Superior temporal gyrus (tissue), 1 donor: ENCODE data around the gene CHN1.

ENCODE experiments used
- DNase-seq: peaks from one replicate; pipeline ENCODE4 v3.0.0-alpha.2; 2016; ENCODE audit errors: extremely low spot score

The CHN1 gene

GRCh38 chr2:175010848-175011254 lies 5.7 kb upstream of the CHN1 start:
- DNase-seq = no peak

GRCh38 chr2:175009917-175010621 lies 4.9 kb upstream of the CHN1 start:
- no peak for DNase-seq

- DNase-seq = no peak
These were observed 3.8 kb upstream of the CHN1 start for GRCh38 chr2:175008801-175009495.

DNA sequence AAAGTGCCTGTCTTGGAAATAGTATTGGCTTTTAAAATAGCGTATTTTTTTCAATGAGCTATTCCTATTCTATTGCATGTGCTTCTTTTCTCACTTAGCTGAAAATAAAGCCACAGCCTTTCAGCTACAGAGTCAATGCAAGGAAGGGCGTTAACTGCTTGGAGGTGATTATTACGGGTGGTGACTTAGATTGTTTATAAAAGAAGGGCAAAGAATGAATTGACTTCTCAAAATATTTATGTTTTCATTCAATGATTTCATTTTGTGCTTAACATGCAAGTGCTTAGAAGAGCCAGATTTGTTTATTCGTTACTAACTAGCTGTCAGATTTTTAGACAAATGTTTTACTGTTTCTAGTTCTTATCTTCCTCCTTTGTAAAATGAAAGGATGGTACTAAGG lies 2.8 kb upstream of the CHN1 start:
- DNase-seq = no peak

GRCh38 chr2:175007510-175007909 lies 2.3 kb upstream of the CHN1 start:
- DNase-seq = no peak

GRCh38 chr2:175006281-175006680 lies 1.1 kb upstream of the CHN1 start:
- no peak for DNase-seq

DNA sequence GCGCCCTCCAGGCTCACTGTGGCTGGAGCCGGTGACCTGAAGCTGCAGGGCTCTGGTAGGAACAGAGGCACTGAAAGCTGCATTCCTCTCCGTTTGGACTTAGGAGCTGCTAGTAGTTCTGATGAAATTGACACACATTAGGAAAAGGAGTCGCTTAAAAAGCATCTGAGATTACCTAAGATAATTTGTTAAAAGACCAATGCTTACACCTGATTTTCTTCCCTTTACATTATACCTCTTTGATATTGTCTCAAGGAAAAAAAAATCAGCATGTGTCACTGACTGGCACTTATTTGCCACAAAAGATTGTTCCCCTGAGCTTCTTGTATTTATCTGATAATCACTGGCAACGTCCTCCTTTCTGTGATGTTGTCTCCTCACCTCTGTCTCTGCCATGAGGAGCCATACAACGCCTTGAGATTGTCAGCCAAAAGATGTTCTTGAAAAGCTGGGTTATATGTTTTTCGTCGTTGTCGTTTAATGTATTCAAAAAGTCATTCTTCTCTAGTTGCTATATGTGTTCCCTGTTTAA lies 618 bp upstream of the CHN1 start:
- DNase-seq = peak; percentile 56

DNA sequence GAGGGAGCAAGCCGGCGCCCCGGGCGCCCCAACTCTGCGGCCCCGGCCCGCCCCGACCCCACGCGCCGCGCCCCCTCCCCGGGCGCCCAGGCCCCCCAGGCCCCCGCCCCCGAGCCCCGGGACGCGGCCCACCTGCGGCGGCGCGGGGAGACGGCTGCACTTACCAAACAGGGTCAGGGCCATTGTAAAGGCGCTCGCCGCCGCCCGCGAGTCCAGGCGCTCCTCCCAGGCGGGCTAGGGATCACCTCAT lies 526 bp downstream of the CHN1 start:
- no peak for DNase-seq

GRCh38 chr2:175003875-175004729 lies 1.1 kb downstream of the CHN1 start:
- DNase-seq = peak; percentile 65

- no peak for DNase-seq
These were observed 2.5 kb downstream of the CHN1 start for GRCh38 chr2:175002547-175003274.

GRCh38 chr2:175001566-175001965 lies 3.6 kb downstream of the CHN1 start:
- DNase-seq = no peak

GRCh38 chr2:174997110-174997509 lies 8.1 kb downstream of the CHN1 start:
- no peak for DNase-seq

GRCh38 chr2:174996622-174997021 lies 8.6 kb downstream of the CHN1 start:
- no peak for DNase-seq

DNA sequence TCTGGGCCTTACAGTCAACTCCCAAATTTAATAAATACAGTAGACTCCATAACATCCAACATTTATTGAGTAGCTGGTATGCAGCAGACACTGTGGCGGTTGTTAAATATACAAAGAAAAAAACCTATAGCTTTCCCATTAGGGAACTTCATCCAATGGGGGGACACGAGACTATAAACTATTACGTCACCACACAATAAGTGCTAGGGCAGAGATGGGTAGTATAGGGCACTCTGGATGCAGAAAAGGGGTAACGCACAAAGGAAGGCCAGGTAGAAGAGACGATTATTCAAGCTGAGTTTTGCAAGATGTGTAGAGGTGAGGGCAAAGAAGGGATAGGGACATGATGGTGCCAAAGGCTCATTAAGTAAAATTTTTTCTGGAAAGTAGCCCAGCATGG lies 10.8 kb downstream of the CHN1 start:
- DNase-seq = no peak

DNA sequence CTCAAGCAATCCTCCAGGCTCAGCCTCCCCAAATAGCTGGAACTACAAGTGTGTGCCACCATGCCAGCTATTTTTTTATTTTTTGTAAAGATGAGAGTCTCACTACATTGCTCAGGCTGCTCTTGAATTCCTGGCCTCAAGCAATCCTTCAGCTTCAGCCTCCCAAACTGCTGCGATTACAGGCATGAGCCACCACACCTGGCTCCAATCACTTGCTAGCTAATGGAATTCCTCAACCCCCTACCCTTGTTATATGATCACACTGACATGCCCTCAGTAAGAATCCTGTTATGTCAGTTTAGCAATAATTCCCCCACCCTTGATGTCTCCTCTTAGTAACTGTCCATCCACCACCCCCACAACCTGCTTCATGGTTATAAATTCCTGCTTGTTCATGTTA lies 12.3 kb downstream of the CHN1 start:
- no peak for DNase-seq

DNA sequence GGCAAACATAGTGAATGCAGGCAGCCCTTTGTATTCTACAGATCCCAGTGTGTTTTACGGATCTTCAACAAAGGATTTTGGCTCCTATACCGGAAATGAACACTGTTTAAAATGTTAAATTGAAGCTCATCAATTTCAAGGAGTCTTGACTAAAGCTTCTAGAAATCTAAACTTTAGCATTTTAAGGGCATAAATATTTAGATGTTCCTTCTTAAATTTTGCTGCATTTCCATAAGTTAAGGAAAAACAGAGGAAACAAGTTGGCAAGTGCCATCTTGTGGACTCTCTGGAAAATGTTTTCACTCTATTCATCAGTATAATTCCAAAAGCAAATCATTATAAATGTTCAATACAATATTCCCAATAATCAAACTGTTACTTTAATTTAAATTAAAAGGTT lies 19.6 kb downstream of the CHN1 start:
- DNase-seq = peak; percentile 84

DNA sequence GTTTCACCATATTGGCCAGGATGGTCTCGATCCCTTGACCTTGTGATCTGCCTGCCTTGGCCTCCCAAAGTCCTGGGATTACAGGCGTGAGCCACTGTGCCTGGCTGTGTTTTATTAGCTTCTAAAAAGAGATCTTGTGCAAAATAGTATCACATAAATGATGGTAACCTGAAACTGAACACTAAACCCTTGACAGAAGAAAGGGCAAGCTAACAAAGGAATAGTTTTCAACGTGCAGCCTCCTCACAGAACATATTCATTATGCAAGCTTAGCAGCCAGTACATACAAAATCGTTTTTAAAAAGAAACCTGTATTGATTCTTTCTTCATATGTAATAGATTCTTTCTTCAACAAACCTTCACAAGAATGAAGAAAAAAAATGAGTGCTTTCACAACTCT lies 20.6 kb downstream of the CHN1 start:
- DNase-seq = no peak

DNA sequence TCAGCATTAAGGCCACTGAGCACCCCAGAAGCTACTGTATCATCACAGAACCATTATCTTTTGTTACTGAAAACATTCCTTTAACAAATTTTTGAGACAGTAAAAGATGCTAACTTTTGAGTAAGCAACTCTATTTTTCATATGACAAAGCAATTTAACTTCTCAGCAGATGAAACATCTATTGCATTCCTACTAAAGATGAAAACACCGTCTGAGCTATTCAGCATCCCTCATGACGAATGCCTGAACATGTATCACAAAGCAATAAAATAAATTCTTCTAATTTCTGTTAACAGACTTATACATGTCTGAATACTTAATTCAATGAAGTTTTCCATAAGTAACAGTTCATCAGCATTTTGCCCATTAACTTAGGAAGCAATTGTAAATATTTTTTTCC lies 23.9 kb downstream of the CHN1 start:
- no peak for DNase-seq

DNA sequence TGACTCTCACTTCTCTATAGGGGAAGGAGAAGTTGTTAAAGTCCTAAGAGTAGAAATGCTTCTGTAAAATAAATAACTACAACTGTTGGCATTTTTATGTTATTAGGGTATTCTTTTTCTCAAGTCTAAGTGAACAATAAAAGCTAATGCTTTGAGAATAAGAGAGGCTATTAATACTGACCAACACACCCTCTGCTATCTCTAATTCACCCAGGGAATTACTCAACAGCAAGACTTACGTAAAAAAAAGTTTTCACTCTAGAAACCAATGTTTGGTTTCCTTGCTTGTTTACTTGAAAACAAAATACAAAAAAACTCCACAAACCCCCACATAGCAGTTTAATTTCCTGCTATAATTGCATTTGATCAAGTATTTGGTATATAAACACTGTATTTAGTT lies 25.2 kb downstream of the CHN1 start:
- DNase-seq = no peak

- no peak for DNase-seq
These were observed 27.8 kb downstream of the CHN1 start for GRCh38 chr2:174977364-174977763.

- no peak for DNase-seq
These were observed 31.1 kb downstream of the CHN1 start for GRCh38 chr2:174974131-174974530.

DNA sequence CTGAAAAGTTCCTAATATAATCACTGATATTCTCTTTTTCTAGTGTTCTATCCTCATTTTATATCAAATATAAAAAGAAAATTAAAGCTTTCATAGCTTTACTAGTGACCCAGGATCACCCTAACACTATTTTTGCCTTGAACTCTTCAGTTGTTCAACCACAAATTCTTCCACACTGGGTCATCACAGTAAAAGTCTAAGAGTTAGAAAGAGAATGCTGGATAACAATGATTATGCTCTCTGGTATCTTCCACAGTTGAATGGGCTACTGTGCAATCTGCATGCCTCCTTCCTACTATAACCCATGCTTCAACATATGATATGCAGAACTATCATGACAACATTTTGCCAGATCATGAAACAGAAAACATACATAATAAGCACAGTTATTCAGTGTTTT lies 32.3 kb downstream of the CHN1 start:
- DNase-seq = no peak
